Activated CD4-positive, alpha-beta T cell treated with anti-CD3 and anti-CD28 coated beads for 1 hour (primary cell): ENCODE measurements around the gene SPATC1L.
A peak's percentile ranks its signal among the peaks of the same experiment; 100 is the strongest.
"Not testable (repeated sequence)": the region's sequence is repeated elsewhere in the genome, so short reads cannot be mapped to it uniquely, and the experiment has no call there.

ENCODE experiments used
- DNase-seq: peaks from one replicate; pipeline ENCODE4 v3.0.0-alpha.2; 2020

The SPATC1L gene

DNA sequence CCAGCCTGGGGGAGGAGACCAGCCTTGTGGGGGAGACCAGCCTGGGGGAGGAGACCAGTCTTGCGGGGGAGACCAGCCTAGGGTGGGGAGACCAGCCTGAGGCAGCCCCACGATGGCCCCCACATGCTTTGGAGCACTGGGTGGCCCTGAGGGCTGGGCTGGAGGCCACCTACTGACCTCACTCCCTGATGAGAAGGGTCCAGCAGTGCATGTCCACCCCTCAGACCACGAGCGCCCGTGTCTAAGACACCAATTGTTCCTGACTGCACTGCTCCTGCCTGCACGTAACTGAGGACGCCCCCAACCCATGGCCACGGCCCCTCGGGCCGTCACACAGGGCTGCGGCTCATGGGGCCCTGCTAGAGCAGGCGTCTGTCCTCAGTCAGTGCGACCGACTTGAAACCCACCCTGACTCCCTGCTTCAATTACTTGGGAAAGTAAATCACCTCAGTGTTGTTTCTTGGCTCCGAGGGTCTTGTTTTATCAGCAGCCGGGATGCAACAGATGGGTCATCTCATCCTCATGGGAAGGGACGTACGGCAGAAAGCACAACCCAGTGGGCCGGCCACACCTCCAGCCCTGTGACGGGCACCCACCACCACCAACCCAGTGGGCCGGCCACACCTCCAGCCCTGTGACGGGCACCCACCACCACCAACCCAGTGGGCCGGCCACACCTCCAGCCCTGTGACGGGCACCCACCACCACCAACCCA, at the start of gene SPATC1L:
Gene SPATC1L, minus strand, starts transcription at position 550 of the 715 bp plus-strand sequence. CDS start 1,643 bp downstream, outside the sequence.
- peak; percentile 34 for DNase-seq

GRCh38 chr21:46229923-46230260, 45.6 kb upstream of the SPATC1L start:
- no peak for DNase-seq

- no peak for DNase-seq
These were observed 45.1 kb upstream of the SPATC1L start for GRCh38 chr21:46229133-46229922.

DNA sequence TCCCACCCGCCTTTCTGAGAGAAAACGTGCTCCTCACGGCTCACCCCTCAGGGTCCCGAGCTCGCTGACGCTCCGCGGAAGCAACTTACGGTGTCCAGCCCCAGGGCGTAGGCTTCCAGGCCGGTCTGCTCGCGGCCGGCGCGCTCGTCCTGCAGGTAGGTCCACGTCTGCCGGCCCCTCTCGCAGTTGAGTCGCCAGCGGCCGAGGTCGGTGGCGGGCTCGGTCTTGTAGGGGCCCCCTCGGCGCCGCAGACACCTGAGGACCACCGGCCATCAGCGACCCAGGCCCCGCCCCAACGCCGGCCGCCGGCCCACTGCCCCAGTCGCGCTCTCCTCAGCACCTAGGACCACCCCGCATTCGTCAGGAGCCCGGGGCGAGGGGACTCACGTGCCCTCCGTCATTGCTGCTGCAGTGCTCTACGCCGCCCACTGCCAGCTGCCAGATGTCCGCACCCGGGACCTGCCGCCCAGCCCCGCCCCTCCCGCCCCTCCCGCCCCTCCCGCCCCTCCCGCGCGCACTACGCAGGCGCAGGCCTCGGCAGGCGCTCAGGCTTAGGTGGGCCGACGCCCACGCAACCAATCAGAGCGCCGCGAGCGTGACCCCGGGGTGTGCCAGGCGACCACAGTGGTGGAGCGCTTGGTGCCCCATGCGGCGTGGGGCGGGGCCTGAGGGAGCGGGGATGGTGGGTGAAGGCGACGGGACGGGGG, 44.2 kb upstream of the SPATC1L start, which contains the start of gene LSS:
Gene LSS, minus strand, starts transcription at position 430 of the 707 bp plus-strand sequence. Its CDS starts 29 bp downstream, at position 401.
- peak; percentile 97 for DNase-seq

- DNase-seq = no peak
These were observed 43.6 kb upstream of the SPATC1L start for GRCh38 chr21:46227811-46228344.

DNA sequence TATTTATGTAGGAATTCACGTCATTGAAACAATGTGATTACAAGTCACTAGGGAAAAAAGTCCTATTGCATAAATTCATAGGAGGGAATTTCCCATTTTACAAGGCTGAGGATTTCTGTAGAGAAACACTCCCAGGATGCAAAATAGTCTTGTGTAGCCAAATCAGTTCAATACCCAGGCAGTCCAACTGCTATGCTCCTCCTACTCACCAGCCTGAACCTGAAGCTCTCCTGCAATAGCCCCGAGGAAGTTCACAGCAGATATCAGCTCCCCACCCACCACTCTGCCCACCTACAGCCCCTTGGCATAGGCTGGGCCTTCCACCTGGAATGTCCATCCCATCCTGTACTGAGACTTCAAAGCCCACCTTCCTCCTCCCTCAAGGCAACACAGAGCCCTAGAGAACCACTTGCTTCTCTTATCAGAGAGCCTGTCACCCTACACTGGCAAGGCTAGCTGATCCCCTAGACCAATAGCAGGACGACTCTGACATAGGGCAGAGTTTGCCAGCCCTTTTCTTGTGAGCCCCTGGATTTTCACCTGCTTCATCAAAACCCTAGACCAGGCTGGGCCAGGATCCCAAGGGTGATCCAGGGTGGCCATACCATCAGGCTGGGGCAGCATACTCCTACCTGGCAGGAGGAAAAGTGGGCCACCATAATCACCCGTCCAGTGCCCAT, 42.8 kb upstream of the SPATC1L start:
- DNase-seq = no peak

GRCh38 chr21:46226146-46226545, 41.9 kb upstream of the SPATC1L start:
- DNase-seq = no peak

- not testable (repeated sequence) for DNase-seq
These were observed 39.4 kb upstream of the SPATC1L start for GRCh38 chr21:46223661-46224060.

DNA sequence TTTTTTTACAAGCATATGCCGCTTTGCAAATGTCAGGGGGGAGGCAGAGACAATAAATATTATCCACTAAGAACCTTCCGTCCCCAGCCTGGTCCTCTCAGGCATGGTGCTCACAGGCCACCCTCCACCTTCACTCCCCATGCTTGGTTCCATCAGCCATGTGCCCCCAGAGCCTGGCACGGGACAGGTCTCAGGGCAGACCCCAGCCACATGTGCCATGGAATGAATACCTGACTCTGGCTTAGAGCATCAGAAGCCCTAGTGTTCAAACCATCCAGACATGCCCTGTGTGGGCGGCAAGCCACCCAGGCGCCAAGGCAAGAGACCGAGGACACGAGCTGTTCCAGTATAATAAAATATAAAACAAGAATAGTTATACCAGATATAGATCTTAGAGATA, 39.0 kb upstream of the SPATC1L start:
- DNase-seq = no peak

- DNase-seq = no peak
These were observed 38.3 kb upstream of the SPATC1L start for GRCh38 chr21:46222436-46223116.

GRCh38 chr21:46221664-46222435, 37.6 kb upstream of the SPATC1L start:
- DNase-seq = no peak

DNA sequence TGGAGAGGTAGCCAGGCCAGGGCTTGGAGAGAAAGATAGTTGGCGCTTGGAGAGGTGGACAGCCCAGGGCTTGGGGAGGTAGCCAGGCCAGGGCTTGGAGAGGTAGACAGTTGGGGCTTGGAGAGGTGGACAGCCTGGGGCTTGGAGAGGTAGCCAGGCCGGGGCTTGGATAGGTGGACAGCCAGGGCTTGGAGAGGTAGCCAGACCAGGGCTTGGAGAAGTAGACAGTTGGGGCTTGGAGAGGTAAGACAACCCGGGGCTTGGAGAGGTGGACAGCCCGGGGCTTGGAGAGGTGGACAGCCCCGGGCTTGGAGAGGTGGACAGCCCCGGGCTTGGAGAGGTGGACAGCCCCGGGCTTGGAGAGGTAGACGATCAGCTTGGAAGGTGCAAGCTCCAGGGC, 36.6 kb upstream of the SPATC1L start:
- DNase-seq = no peak

GRCh38 chr21:46220275-46220810, 36.1 kb upstream of the SPATC1L start:
- DNase-seq = no peak

DNA sequence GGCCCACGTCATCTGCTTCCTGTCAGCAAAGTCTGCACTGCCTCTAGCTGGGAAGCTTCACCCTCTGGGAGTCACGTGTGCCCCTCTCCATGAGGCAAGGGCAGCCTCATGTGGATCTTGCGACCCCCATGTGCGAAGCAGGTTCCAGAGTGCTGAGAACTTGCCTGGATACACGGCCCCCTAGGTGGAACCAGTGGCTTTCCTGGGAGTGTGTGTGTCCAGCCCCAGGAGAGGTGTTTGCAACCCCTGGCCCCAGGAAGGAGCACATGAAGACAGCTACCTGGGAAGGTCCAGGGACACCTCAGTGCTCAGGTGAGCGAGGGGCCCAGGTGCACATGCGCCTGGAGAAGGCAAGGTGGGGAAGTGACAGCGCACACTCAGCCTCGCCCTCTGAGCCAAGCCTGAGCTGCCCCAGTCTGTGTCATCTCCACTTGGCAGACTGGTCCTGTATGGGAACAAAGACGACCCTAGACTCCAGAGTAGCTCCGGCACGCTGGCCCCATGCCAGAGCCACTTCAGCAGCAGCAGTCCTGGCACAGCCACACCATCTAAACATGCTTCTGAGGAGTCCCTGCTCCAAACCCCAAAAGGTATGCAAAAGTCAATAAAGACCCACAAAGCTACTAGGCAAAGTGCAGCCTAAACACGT, 35.5 kb upstream of the SPATC1L start:
- no peak for DNase-seq

- DNase-seq = no peak
These were observed 34.8 kb upstream of the SPATC1L start for GRCh38 chr21:46218906-46219590.

DNA sequence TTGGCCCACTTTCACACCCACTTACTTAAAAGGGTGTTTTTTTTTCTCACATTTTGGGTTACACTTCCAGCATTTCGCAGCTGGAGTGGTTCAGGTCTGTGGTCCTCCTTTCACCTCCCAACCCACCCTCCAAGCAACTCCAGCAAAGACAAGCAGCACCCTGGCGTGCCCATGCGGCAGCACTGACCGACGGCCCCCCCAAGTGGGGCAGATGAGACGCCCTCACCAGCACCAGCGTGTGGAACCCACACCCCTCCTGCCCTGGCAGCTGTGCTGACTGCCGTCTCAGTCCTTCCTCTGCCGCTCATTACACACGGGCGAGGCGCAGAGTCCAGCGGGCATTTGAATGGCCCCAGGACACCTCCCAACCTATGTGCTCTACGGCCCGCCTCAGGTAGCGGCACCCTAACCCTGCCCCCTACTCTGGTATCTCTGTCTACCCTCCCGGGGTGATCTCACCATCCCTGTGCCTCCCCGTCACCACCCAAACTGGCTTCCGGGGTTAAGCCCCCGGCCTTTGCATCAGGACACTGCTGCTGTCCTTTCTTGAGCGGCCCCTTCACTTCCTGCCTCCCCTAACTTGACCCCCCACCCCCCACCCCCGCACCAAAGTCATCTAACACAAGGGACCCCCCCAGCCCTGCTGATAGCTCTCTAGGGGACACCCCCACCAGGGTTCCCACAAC, 33.4 kb upstream of the SPATC1L start:
- no peak for DNase-seq

DNA sequence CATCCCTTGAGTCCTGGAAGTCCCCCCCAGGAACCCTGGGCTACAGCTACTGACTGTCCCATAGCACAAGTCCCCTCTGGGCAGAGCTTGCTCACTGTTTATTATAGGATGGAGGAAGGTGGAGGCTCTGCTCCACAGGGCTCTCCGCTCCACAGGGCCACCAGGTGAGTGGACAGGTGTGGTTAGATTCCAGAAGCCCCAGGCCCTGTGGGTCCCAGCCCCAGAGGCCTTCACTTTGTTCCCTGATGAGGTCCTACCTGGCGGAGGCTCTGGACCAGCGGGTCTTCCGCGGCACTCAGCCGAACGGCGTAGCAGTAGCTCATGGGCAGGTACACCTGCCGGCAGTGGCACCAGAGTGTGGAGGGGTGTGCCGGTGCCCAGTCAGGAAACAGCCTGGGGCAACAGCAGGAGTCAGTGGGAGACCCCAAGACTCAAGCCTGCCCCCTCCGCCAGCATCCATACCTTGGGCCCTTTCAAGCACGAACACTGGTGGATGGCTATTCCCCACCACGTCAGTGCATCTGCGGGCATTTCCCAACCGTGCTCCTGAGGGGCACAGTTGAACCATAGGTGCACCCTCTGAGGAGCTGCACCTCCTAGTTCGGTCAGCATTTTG, 32.0 kb upstream of the SPATC1L start:
- DNase-seq = no peak

GRCh38 chr21:46215436-46216131, 31.3 kb upstream of the SPATC1L start:
- no peak for DNase-seq
